HCT116 (cell line): Measurements from ENCODE around the gene PCDHA11. TPM values are rescaled to one million over a fixed set of nuclear protein-coding genes. Genes with fewer than 3 reads are reported as not detected.
A peak's percentile ranks its signal among the peaks of the same experiment; 100 is the strongest.
"Not testable (repeated sequence)": the region's sequence is repeated elsewhere in the genome, so short reads cannot be mapped to it uniquely, and the experiment has no call there.

Experiments
- ATAC-seq: fragments of 200-7000 bp; cut with Tn5 transposase; 2 replicates; pipeline ENCODE4 v1.9.1; 2020; ENCODE audit warnings: mild to moderate bottlenecking, moderate library complexity
- BruUV-seq: library from RNA; stranded (reverse); fragments of 400-500 nt; replicated peaks from 2 replicates; lab custom pipeline; 2021; lab: Mats Ljungman, UMichigan
- CTCF ChIA-PET: fragments of 300-600 bp; sonication (Branson Sonifier 250); formaldehyde crosslinking; loops from one replicate; lab custom pipeline; 2021; ENCODE audit warnings: antibody characterized with exemption; lab: Charles Lee
- POLR2A ChIA-PET: fragments of 300-600, 350-600 bp; sonication (Branson Sonifier 250); formaldehyde crosslinking; loops from one replicate; lab custom pipeline; 2021; ENCODE audit warnings: antibody characterized with exemption; lab: Charles Lee
- RAD21 ChIA-PET, 2 experiments: fragments of 300-600 bp; sonication (Branson Sonifier 250); formaldehyde crosslinking; loops; one replicate each; lab custom pipeline; 2023; ENCODE audit warnings: low total read pairs in 2 of 2; ENCODE audit not compliant: uncharacterized antibody in 2 of 2, unreplicated experiment in 2 of 2, low non-redundant PET in 1 of 2; lab: Charles Lee
- DNase-seq: peaks from one replicate; pipeline ENCODE4 v3.0.0-alpha.2; 2010; ENCODE audit warnings: low read depth, low spot score
- H2AFZ ChIP-seq: fragments of 200-600 bp; shearing (Covaris generic), sonication (generic); 2 replicates; pipeline ENCODE4 v1.6.1; 2017; ENCODE audit warnings: low read depth, mixed run types, mixed read lengths, antibody characterized with exemption, low read length; ENCODE audit not compliant: poor library complexity, severe bottlenecking
- H3K27ac ChIP-seq: 2 replicates; pipeline ENCODE4 v1.5.1; 2012; ENCODE audit warnings: low read depth, low read length
- H3K27me3 ChIP-seq: fragments of 200-600 bp; sonication (generic); 2 replicates; pipeline ENCODE4 v1.6.1; 2016; ENCODE audit warnings: mixed run types, low read length, mixed read lengths; ENCODE audit not compliant: insufficient read depth
- H3K36me3 ChIP-seq, 2 experiments: fragments of 200-500 bp in 1 of 2; fragments of 200-600 bp in 1 of 2; sonication (Bioruptor generic) in 1 of 2; sonication (generic) in 1 of 2; 2 replicates each; pipeline versions ENCODE4 v1.5.1 to v1.6.1; 2014 to 2016; ENCODE audit warnings: low read length in 2 of 2, inconsistent platforms in 1 of 2, mixed read lengths in 1 of 2, mixed run types in 1 of 2; ENCODE audit not compliant: insufficient read depth in 2 of 2, control insufficient read depth in 1 of 2
- H3K4me1 ChIP-seq, 2 experiments: fragments of 200-600 bp in 1 of 2; sonication (generic) in 1 of 2; 2 replicates each; pipeline versions ENCODE4 v1.5.1 to v1.6.1; 2012 to 2017; ENCODE audit warnings: low read length in 2 of 2, inconsistent platforms in 1 of 2, mild to moderate bottlenecking in 1 of 2, mixed read lengths in 1 of 2, mixed run types in 1 of 2, moderate library complexity in 1 of 2; ENCODE audit not compliant: insufficient read depth in 2 of 2, control insufficient read depth in 1 of 2
- H3K4me2 ChIP-seq: fragments of 200-600 bp; sonication (generic); 2 replicates; pipeline ENCODE4 v1.6.1; 2017; ENCODE audit warnings: mixed run types, low read length, mixed read lengths
- H3K4me3 ChIP-seq, 2 experiments: fragments of 200-600 bp in 1 of 2; sonication (generic) in 1 of 2; replicated peaks in 1 of 2; 2 replicates each; pipeline ENCODE4 v1.5.1; 2011 to 2016; ENCODE audit warnings: low read length in 2 of 2, control low read depth in 1 of 2, low read depth in 1 of 2, mild to moderate bottlenecking in 1 of 2, mixed read lengths in 1 of 2, mixed run types in 1 of 2
- H3K79me2 ChIP-seq: fragments of 200-600 bp; sonication (generic); 2 replicates; pipeline ENCODE4 v1.6.1; 2017; ENCODE audit warnings: mild to moderate bottlenecking, mixed run types, low read length, moderate library complexity, mixed read lengths; ENCODE audit not compliant: insufficient read depth
- H3K9ac ChIP-seq: fragments of 200-600 bp; sonication (generic); 2 replicates; pipeline ENCODE4 v1.6.1; 2016; ENCODE audit warnings: low read length, mixed read lengths
- H3K9me2 ChIP-seq: fragments of 200-600 bp; sonication (generic), shearing (Covaris generic); 2 replicates; pipeline ENCODE4 v1.6.1; 2017; ENCODE audit warnings: mixed run types, mild to moderate bottlenecking, moderate library complexity; ENCODE audit not compliant: insufficient read depth
- H3K9me3 ChIP-seq, 2 experiments: fragments of 200-500 bp in 1 of 2; fragments of 200-600 bp in 1 of 2; sonication (Bioruptor generic) in 1 of 2; sonication (generic) in 1 of 2; 2 replicates each; pipeline ENCODE4 v1.6.1; 2014 to 2017; ENCODE audit warnings: low read length in 2 of 2, mixed read lengths in 2 of 2, inconsistent platforms in 1 of 2, low read depth in 1 of 2, mild to moderate bottlenecking in 1 of 2, mixed run types in 1 of 2, moderate library complexity in 1 of 2; ENCODE audit not compliant: control insufficient read depth in 1 of 2, insufficient read depth in 1 of 2
- H4K20me1 ChIP-seq: fragments of 200-600 bp; sonication (generic), shearing (Covaris generic); 2 replicates; pipeline ENCODE4 v1.6.1; 2017; ENCODE audit warnings: mixed run types, mild to moderate bottlenecking, moderate library complexity; ENCODE audit not compliant: insufficient read depth
- CBX3 ChIP-seq: IDR thresholded peaks from 2 replicates; pipeline ENCODE4 v1.6.1; 2012; ENCODE audit warnings: low read depth
- CTCF ChIP-seq, 3 experiments: fragments of 200-600 bp in 1 of 3; sonication (generic) in 1 of 3; IDR thresholded peaks in 2 of 3; conservative IDR thresholded peaks in 1 of 3; 2 replicates each; pipeline ENCODE4 v1.5.1; 2012 to 2017; ENCODE audit warnings: low read depth in 2 of 3, low read length in 2 of 3, antibody characterized with exemption in 1 of 3, borderline replicate concordance in 1 of 3, control low read depth in 1 of 3, mild to moderate bottlenecking in 1 of 3, mixed read lengths in 1 of 3, mixed run types in 1 of 3, moderate library complexity in 1 of 3; ENCODE audit not compliant: insufficient read depth in 1 of 3
- EGR1 ChIP-seq: IDR thresholded peaks from 2 replicates; pipeline ENCODE4 v1.6.1; 2012; ENCODE audit warnings: low read depth
- EZH2 ChIP-seq: fragments of 200-600 bp; sonication (generic); IDR thresholded peaks from 2 replicates; pipeline ENCODE4 v1.6.1; 2017; ENCODE audit warnings: antibody characterized with exemption, mixed run types
- POLR2A ChIP-seq: IDR thresholded peaks from 2 replicates; pipeline ENCODE4 v1.7.0; 2011; ENCODE audit warnings: borderline replicate concordance; ENCODE audit not compliant: insufficient read depth, insufficient read length; ENCODE audit errors: extremely low read depth
- REST ChIP-seq: IDR thresholded peaks from 2 replicates; pipeline ENCODE4 v1.6.1; 2012; ENCODE audit warnings: low read depth
- SIN3A ChIP-seq: IDR thresholded peaks from 2 replicates; pipeline ENCODE4 v1.6.1; 2012; ENCODE audit warnings: low read depth
- SP1 ChIP-seq: IDR thresholded peaks from 2 replicates; pipeline ENCODE4 v1.6.1; 2012; ENCODE audit warnings: low read depth
- ZFX ChIP-seq: fragments of 450-650 bp; IDR thresholded peaks from 2 replicates; pipeline ENCODE4 v1.6.1; 2017
- intact Hi-C: fragments of 100-400 bp; cut with micrococcal nuclease; formaldehyde crosslinking; loops from 2 replicates; pipeline ENCODE4 v1.10.0; 2022
- total RNA-seq: library from RNA; stranded (reverse); gene quantifications from one replicate; pipeline ENCODE4 v1.2.1, GENCODE V29; 2021; ENCODE audit not compliant: unreplicated experiment

PCDHA11 gene
- total RNA-seq, 1 experiment from 2014 or later = 0.27 TPM

- CTCF ChIA-PET = interaction anchor here (1.3 kb wide), 1 partner anchor 164 kb away, joined by 13 read pairs; no protein-coding TSS in a partner anchor
- DNase-seq, POLR2A ChIA-PET, H3K9me2 ChIP-seq, H3K27me3 ChIP-seq, BruUV-seq, H3K9me3 ChIP-seq, H3K4me3 ChIP-seq, H3K4me1 ChIP-seq, RAD21 ChIA-PET, H3K4me2 ChIP-seq, H3K27ac ChIP-seq, H2AFZ ChIP-seq, H3K36me3 ChIP-seq, H3K9ac ChIP-seq, H3K79me2 ChIP-seq, H4K20me1 ChIP-seq, ATAC-seq, intact Hi-C loops: not testable (repeated sequence)
- TF ChIP-seq REST = peak; percentile 16; the same call in 1 of the 2 replicates
Observed at GRCh38 chr5:140876541-140877261, 7.9 kb downstream of the PCDHA11 start.

GRCh38 chr5:140877262-140877581, 8.5 kb downstream of the PCDHA11 start:
- no peaks in the 10 kb centered on the region for H3K27me3 ChIP-seq
- POLR2A ChIA-PET = no interaction called here
- ATAC-seq = no peak
- no peaks in the 10 kb centered on the region for H3K4me1 ChIP-seq
- intact Hi-C loops = no loop called here
- no peaks in the 10 kb centered on the region for H3K79me2 ChIP-seq
- H3K9me3 ChIP-seq = no peaks in the 10 kb centered on the region
- no peak overlapping the region for H3K27ac ChIP-seq
- no peaks in the 10 kb centered on the region; the same call in 1 of the 2 replicates for H3K9me2 ChIP-seq
- no peaks in the 10 kb centered on the region for H3K36me3 ChIP-seq
- H3K4me2 ChIP-seq = no peak overlapping the region
- no peak for TF ChIP-seq REST
- TF ChIP-seq CTCF (IDR thresholded peaks at IDR 0.05 in 2 of 3, conservative IDR thresholded peaks at IDR 0.05 in 1 of 3; ENCODE audit: borderline replicate concordance in 1 of 3, insufficient read depth in 1 of 3, low read depth in 2 of 3, low read length in 2 of 3) = no peak
- no peak for TF ChIP-seq POLR2A
- TF ChIP-seq ZFX = no peak
- no peak for TF ChIP-seq SIN3A
- no peak for TF ChIP-seq EZH2
- TF ChIP-seq CBX3 = no peak
- no peak for TF ChIP-seq EGR1
- no peak for TF ChIP-seq SP1
- no peak for DNase-seq
- no TSS peak for BruUV-seq
- CTCF ChIA-PET = no interaction called here
- no peaks in the 10 kb centered on the region for H4K20me1 ChIP-seq
- no peak overlapping the region for H2AFZ ChIP-seq
- no peak overlapping the region for H3K9ac ChIP-seq
- RAD21 ChIA-PET = no interaction called here
- no peak overlapping the region for H3K4me3 ChIP-seq
